SW 1271 (cell line): Measurements from ENCODE around the gene GGTLC1.
A peak's percentile ranks its signal among the peaks of the same experiment; 100 is the strongest.
"Not testable (repeated sequence)": the region's sequence is repeated elsewhere in the genome, so short reads cannot be mapped to it uniquely, and the experiment has no call there.

Source experiments
- DNase-seq, 2 experiments: peaks; one replicate each; lab custom pipeline; 2025; lab: John Stamatoyannopoulos, UW

The GGTLC1 gene

GRCh38 chr20:23988561-23988960 lies at the start of gene GGTLC1:
Gene GGTLC1, minus strand, starts transcription at chr20:23988779. Its CDS starts 2,168 bp downstream, at chr20:23986611.
- DNase-seq: no peak

- no peak for DNase-seq
Measured at GRCh38 chr20:24034820-24035219, 46.2 kb upstream of the GGTLC1 start.

- no peak for DNase-seq
Measured at GRCh38 chr20:24033565-24033964, 45.0 kb upstream of the GGTLC1 start.

GRCh38 chr20:24033151-24033550 lies 44.6 kb upstream of the GGTLC1 start:
- no peak for DNase-seq

- DNase-seq: no peak
Measured at GRCh38 chr20:24032400-24032898, 43.9 kb upstream of the GGTLC1 start.

- DNase-seq: no peak
Measured at GRCh38 chr20:24027229-24027628, 38.6 kb upstream of the GGTLC1 start.

- DNase-seq: no peak
Measured at GRCh38 chr20:24022621-24023180, 34.1 kb upstream of the GGTLC1 start.

- DNase-seq: no peak
Measured at GRCh38 chr20:24018796-24019195, 30.2 kb upstream of the GGTLC1 start.

GRCh38 chr20:24017458-24017755 lies 28.8 kb upstream of the GGTLC1 start:
- no peak for DNase-seq

GRCh38 chr20:24016607-24017457 lies 28.3 kb upstream of the GGTLC1 start:
- no peak for DNase-seq

GRCh38 chr20:24013953-24014352 lies 25.4 kb upstream of the GGTLC1 start:
- no peak for DNase-seq

- DNase-seq: no peak
Measured at GRCh38 chr20:24011282-24011681, 22.7 kb upstream of the GGTLC1 start.

GRCh38 chr20:24007758-24008157 lies 19.2 kb upstream of the GGTLC1 start:
- no peak for DNase-seq

- no peak for DNase-seq
Measured at GRCh38 chr20:24007073-24007595, 18.6 kb upstream of the GGTLC1 start.

- DNase-seq: no peak
Measured at GRCh38 chr20:24006626-24007025, 18.0 kb upstream of the GGTLC1 start.

GRCh38 chr20:24004471-24004870 lies 15.9 kb upstream of the GGTLC1 start:
- no peak for DNase-seq

GRCh38 chr20:24002896-24003295 lies 14.3 kb upstream of the GGTLC1 start:
- DNase-seq: no peak

- no peak for DNase-seq
Measured at GRCh38 chr20:24001712-24002405, 13.3 kb upstream of the GGTLC1 start.

- DNase-seq: no peak
Measured at GRCh38 chr20:23998844-23999243, 10.3 kb upstream of the GGTLC1 start.

GRCh38 chr20:23998392-23998791 lies 9.8 kb upstream of the GGTLC1 start:
- DNase-seq: no peak

- peak in 1 of 2 experiments; percentile 52 for DNase-seq
Measured at GRCh38 chr20:23995905-23996666, 7.5 kb upstream of the GGTLC1 start.

- DNase-seq: not testable (repeated sequence)
Measured at GRCh38 chr20:23995291-23995690, 6.7 kb upstream of the GGTLC1 start.
